Stimulated activated memory B cell treated with anti-CD40 and anti-IgM and Interleukin-4, amounts not matched to agents 10 μg/mL and 1 μg/mL and 100 μg/mL, for 72 hours (primary cell): ENCODE data around the gene SRD5A1.

ENCODE experiments used
- ATAC-seq: fragments of 150-1000 bp; cut with Tn5 transposase; 2 replicates; pipeline ENCODE4 v1.10.0; 2021
- H3K27ac Mint-ChIP-seq: one replicate; pipeline ENCODE4 v1.8.0; 2022; ENCODE audit warnings: mild to moderate bottlenecking, mixed read lengths
- H3K27me3 Mint-ChIP-seq: one replicate; pipeline ENCODE4 v1.8.0; 2022; ENCODE audit warnings: mixed read lengths
- H3K36me3 Mint-ChIP-seq: one replicate; pipeline ENCODE4 v1.8.0; 2022; ENCODE audit warnings: mixed read lengths
- H3K4me1 Mint-ChIP-seq: one replicate; pipeline ENCODE4 v1.8.0; 2022; ENCODE audit warnings: mixed read lengths
- H3K4me3 Mint-ChIP-seq: one replicate; pipeline ENCODE4 v1.8.0; 2022; ENCODE audit warnings: mild to moderate bottlenecking, moderate library complexity, mixed read lengths
- H3K9me3 Mint-ChIP-seq: one replicate; pipeline ENCODE4 v1.8.0; 2022; ENCODE audit warnings: mixed read lengths

The SRD5A1 gene

GRCh38 chr5:6598351-6598900 lies 34.8 kb upstream of the SRD5A1 start:
- no peaks in the 10 kb centered on the region for H3K27me3 Mint-ChIP-seq
- ATAC-seq = no peak
- H3K27ac Mint-ChIP-seq = no peak overlapping the region
- peaks cover 77% of the 10 kb centered on the region for H3K36me3 Mint-ChIP-seq
- no peaks in the 10 kb centered on the region for H3K4me1 Mint-ChIP-seq
- peaks cover 5% of the 10 kb centered on the region for H3K9me3 Mint-ChIP-seq
- no peak overlapping the region for H3K4me3 Mint-ChIP-seq

- Mint-ChIP-seq H3K27ac (no peak overlapping the region), H3K4me3 (no peak overlapping the region), H3K36me3 (peaks cover 86% of the 10 kb centered on the region), H3K27me3 (no peaks in the 10 kb centered on the region), H3K4me1 (no peaks in the 10 kb centered on the region), H3K9me3 (peaks cover 3% of the 10 kb centered on the region)
- ATAC-seq = no peak
These were observed 33.5 kb upstream of the SRD5A1 start for GRCh38 chr5:6599739-6600138.

GRCh38 chr5:6601271-6601670 lies 32.0 kb upstream of the SRD5A1 start:
- no peak overlapping the region for H3K27ac Mint-ChIP-seq
- peaks cover 2% of the 10 kb centered on the region for H3K9me3 Mint-ChIP-seq
- no peak for ATAC-seq
- H3K36me3 Mint-ChIP-seq = peaks cover 92% of the 10 kb centered on the region
- H3K4me3 Mint-ChIP-seq = no peak overlapping the region
- no peaks in the 10 kb centered on the region for H3K27me3 Mint-ChIP-seq
- no peaks in the 10 kb centered on the region for H3K4me1 Mint-ChIP-seq

- Mint-ChIP-seq H3K4me3 (no peak overlapping the region), H3K9me3 (peaks cover 1% of the 10 kb centered on the region), H3K36me3 (peaks cover 88% of the 10 kb centered on the region), H3K27ac (no peak overlapping the region), H3K27me3 (no peaks in the 10 kb centered on the region), H3K4me1 (no peaks in the 10 kb centered on the region)
- no peak for ATAC-seq
These were observed 31.4 kb upstream of the SRD5A1 start for GRCh38 chr5:6601816-6602215.

- no peaks in the 10 kb centered on the region for H3K4me1 Mint-ChIP-seq
These were observed 30.8 kb upstream of the SRD5A1 start for GRCh38 chr5:6602441-6602840.

GRCh38 chr5:6603643-6604042 lies 29.6 kb upstream of the SRD5A1 start:
- Mint-ChIP-seq H3K27me3 (no peaks in the 10 kb centered on the region), H3K4me1 (no peaks in the 10 kb centered on the region), H3K27ac (no peak overlapping the region), H3K4me3 (no peak overlapping the region), H3K36me3 (peaks cover 87% of the 10 kb centered on the region), H3K9me3 (no peaks in the 10 kb centered on the region)
- ATAC-seq = no peak

More at GRCh38 chr5:6602441-6602840, 30.8 kb upstream of the SRD5A1 start:
- no peaks in the 10 kb centered on the region for H3K9me3 Mint-ChIP-seq
- ATAC-seq = no peak
- H3K27ac Mint-ChIP-seq = no peak overlapping the region
- no peaks in the 10 kb centered on the region for H3K27me3 Mint-ChIP-seq
- peaks cover 88% of the 10 kb centered on the region for H3K36me3 Mint-ChIP-seq
- H3K4me3 Mint-ChIP-seq = no peak overlapping the region

GRCh38 chr5:6604341-6604740 lies 28.9 kb upstream of the SRD5A1 start:
- ATAC-seq = no peak
- peaks cover 85% of the 10 kb centered on the region for H3K36me3 Mint-ChIP-seq

GRCh38 chr5:6604946-6605345 lies 28.3 kb upstream of the SRD5A1 start:
- Mint-ChIP-seq H3K4me3 (no peak overlapping the region), H3K36me3 (peaks cover 86% of the 10 kb centered on the region), H3K4me1 (no peaks in the 10 kb centered on the region), H3K9me3 (no peaks in the 10 kb centered on the region), H3K27ac (no peak overlapping the region), H3K27me3 (no peaks in the 10 kb centered on the region)
- ATAC-seq = no peak

More at GRCh38 chr5:6604341-6604740, 28.9 kb upstream of the SRD5A1 start:
- Mint-ChIP-seq H3K27ac (no peak overlapping the region), H3K9me3 (no peaks in the 10 kb centered on the region), H3K27me3 (no peaks in the 10 kb centered on the region), H3K4me1 (no peaks in the 10 kb centered on the region), H3K4me3 (no peak overlapping the region)

- Mint-ChIP-seq H3K4me1 (no peaks in the 10 kb centered on the region), H3K36me3 (peaks cover 79% of the 10 kb centered on the region), H3K27me3 (no peaks in the 10 kb centered on the region), H3K9me3 (no peaks in the 10 kb centered on the region), H3K4me3 (no peak overlapping the region), H3K27ac (no peak overlapping the region)
- no peak for ATAC-seq
These were observed 26.2 kb upstream of the SRD5A1 start for GRCh38 chr5:6606884-6607558.

- no peak for ATAC-seq
These were observed 25.7 kb upstream of the SRD5A1 start for GRCh38 chr5:6607559-6607936.

GRCh38 chr5:6608016-6608415 lies 25.2 kb upstream of the SRD5A1 start:
- Mint-ChIP-seq H3K4me1 (no peaks in the 10 kb centered on the region), H3K9me3 (no peaks in the 10 kb centered on the region), H3K27me3 (no peaks in the 10 kb centered on the region), H3K4me3 (no peak overlapping the region), H3K36me3 (peaks cover 79% of the 10 kb centered on the region), H3K27ac (no peak overlapping the region)
- ATAC-seq = no peak

More at GRCh38 chr5:6607559-6607936, 25.7 kb upstream of the SRD5A1 start:
- Mint-ChIP-seq H3K36me3 (peaks cover 79% of the 10 kb centered on the region), H3K27ac (no peak overlapping the region), H3K9me3 (no peaks in the 10 kb centered on the region), H3K27me3 (no peaks in the 10 kb centered on the region), H3K4me1 (no peaks in the 10 kb centered on the region), H3K4me3 (no peak overlapping the region)

- no peak overlapping the region for H3K4me3 Mint-ChIP-seq
- no peaks in the 10 kb centered on the region for H3K27me3 Mint-ChIP-seq
- H3K9me3 Mint-ChIP-seq = no peaks in the 10 kb centered on the region
- no peak for ATAC-seq
- H3K27ac Mint-ChIP-seq = no peak overlapping the region
- peaks cover 6% of the 10 kb centered on the region for H3K4me1 Mint-ChIP-seq
- peaks cover 82% of the 10 kb centered on the region for H3K36me3 Mint-ChIP-seq
These were observed 21.6 kb upstream of the SRD5A1 start for GRCh38 chr5:6611334-6612256.

GRCh38 chr5:6615034-6615815 lies 18.0 kb upstream of the SRD5A1 start:
- H3K4me3 Mint-ChIP-seq = no peak overlapping the region
- H3K36me3 Mint-ChIP-seq = peaks cover 76% of the 10 kb centered on the region
- no peaks in the 10 kb centered on the region for H3K27me3 Mint-ChIP-seq
- no peaks in the 10 kb centered on the region for H3K9me3 Mint-ChIP-seq
- H3K4me1 Mint-ChIP-seq = peaks cover 6% of the 10 kb centered on the region
- no peak for ATAC-seq
- no peak overlapping the region for H3K27ac Mint-ChIP-seq

GRCh38 chr5:6616632-6617031 lies 16.6 kb upstream of the SRD5A1 start:
- peaks cover 6% of the 10 kb centered on the region for H3K4me1 Mint-ChIP-seq
- ATAC-seq = no peak
- H3K9me3 Mint-ChIP-seq = no peaks in the 10 kb centered on the region
- no peaks in the 10 kb centered on the region for H3K27me3 Mint-ChIP-seq
- peaks cover 80% of the 10 kb centered on the region for H3K36me3 Mint-ChIP-seq
- no peak overlapping the region for H3K4me3 Mint-ChIP-seq
- H3K27ac Mint-ChIP-seq = no peak overlapping the region

- Mint-ChIP-seq H3K9me3 (peaks cover 8% of the 10 kb centered on the region), H3K36me3 (peaks cover 69% of the 10 kb centered on the region), H3K4me3 (no peak overlapping the region), H3K27me3 (no peaks in the 10 kb centered on the region), H3K27ac (no peak overlapping the region), H3K4me1 (peaks cover 9% of the 10 kb centered on the region)
- ATAC-seq = no peak
These were observed 10.0 kb upstream of the SRD5A1 start for GRCh38 chr5:6623228-6623627.
